GM12878 (cell line): ENCODE data around the gene TM9SF4. TPM values are rescaled to one million over a fixed set of nuclear protein-coding genes. Genes with fewer than 3 reads are reported as not detected.

Source experiments
- BHLHE40 ChIP-seq, 2 experiments: fragments of 450-650 bp in 1 of 2; IDR thresholded peaks; 2 replicates each; pipeline ENCODE4 v1.6.1; 2011 to 2017; ENCODE audit warnings: low read depth in 2 of 2, borderline replicate concordance in 1 of 2, improper control_type of control experiment in 1 of 2, low read length in 1 of 2, mild to moderate bottlenecking in 1 of 2
- CEBPB ChIP-seq, 2 experiments: fragments of 150-350 bp in 1 of 2; IDR thresholded peaks; 2 replicates each; pipeline ENCODE4 v1.6.1; 2012 to 2014; ENCODE audit warnings: low read depth in 2 of 2, low read length in 2 of 2, borderline replicate concordance in 1 of 2, inconsistent platforms in 1 of 2
- CREB1 ChIP-seq: IDR thresholded peaks from 2 replicates; pipeline ENCODE4 v1.6.1; 2012; ENCODE audit warnings: low read depth, mild to moderate bottlenecking, inconsistent platforms
- HDGF ChIP-seq: fragments of 450-650 bp; IDR thresholded peaks from 2 replicates; pipeline ENCODE4 v1.6.1; 2016; ENCODE audit warnings: antibody characterized with exemption
- IKZF1 ChIP-seq: fragments of 450-650 bp; conservative IDR thresholded peaks from 2 replicates; pipeline ENCODE4 v1.6.1; 2017; ENCODE audit warnings: antibody characterized with exemption, mild to moderate bottlenecking
- IKZF2 ChIP-seq, 2 experiments: fragments of 450-650 bp; IDR thresholded peaks; 2 replicates each; pipeline ENCODE4 v1.6.1; 2017; ENCODE audit warnings: mild to moderate bottlenecking in 2 of 2, moderate library complexity in 2 of 2
- IRF4 ChIP-seq: IDR thresholded peaks from 2 replicates; pipeline ENCODE4 v1.6.1; 2011; ENCODE audit warnings: low read depth, low read length
- JUNB ChIP-seq: IDR thresholded peaks from 2 replicates; pipeline ENCODE4 v1.6.1; 2016; ENCODE audit warnings: antibody characterized with exemption, mild to moderate bottlenecking
- LARP7 ChIP-seq: fragments of 450-650 bp; IDR thresholded peaks from 2 replicates; pipeline ENCODE4 v1.6.1; 2017; ENCODE audit warnings: mild to moderate bottlenecking
- NBN ChIP-seq: fragments of 450-650 bp; IDR thresholded peaks from 2 replicates; pipeline ENCODE4 v1.6.1; 2016
- NFIC ChIP-seq: IDR thresholded peaks from 2 replicates; pipeline ENCODE4 v1.6.1; 2012; ENCODE audit warnings: low read depth, mild to moderate bottlenecking, inconsistent platforms, low read length, moderate library complexity
- NRF1 ChIP-seq: conservative IDR thresholded peaks from 2 replicates; pipeline ENCODE4 v1.6.1; 2011; ENCODE audit warnings: mild to moderate bottlenecking, low read depth, low read length, improper control_type of control experiment
- RBBP5 ChIP-seq: fragments of 200-600 bp; sonication (generic); conservative IDR thresholded peaks from 2 replicates; pipeline ENCODE4 v1.6.1; 2016
- RUNX3 ChIP-seq: IDR thresholded peaks from 2 replicates; pipeline ENCODE4 v1.6.1; 2012; ENCODE audit warnings: low read length, inconsistent platforms
- SMAD1 ChIP-seq: fragments of 450-650 bp; IDR thresholded peaks from 2 replicates; pipeline ENCODE4 v1.6.1; 2018; ENCODE audit warnings: mild to moderate bottlenecking, low read depth; ENCODE audit not compliant: partially characterized antibody
- SRF ChIP-seq, 2 experiments: IDR thresholded peaks; 2 replicates each; pipeline ENCODE4 v1.6.1; 2011; ENCODE audit warnings: low read depth in 2 of 2, low read length in 2 of 2, mild to moderate bottlenecking in 1 of 2, moderate library complexity in 1 of 2
- TCF12 ChIP-seq: IDR thresholded peaks from 2 replicates; pipeline ENCODE4 v1.6.1; 2011; ENCODE audit warnings: low read depth, mild to moderate bottlenecking, low read length
- YBX1 ChIP-seq: fragments of 450-650 bp; IDR thresholded peaks from 2 replicates; pipeline ENCODE4 v1.6.1; 2016; ENCODE audit warnings: antibody characterized with exemption
- ZNF622 ChIP-seq: fragments of 450-650 bp; IDR thresholded peaks from 2 replicates; pipeline ENCODE4 v1.6.1; 2017; ENCODE audit warnings: mild to moderate bottlenecking, inconsistent platforms
- ZZZ3 ChIP-seq: IDR thresholded peaks from 2 replicates; pipeline ENCODE4 v1.6.1; 2011; ENCODE audit warnings: low read depth; ENCODE audit not compliant: control insufficient read depth, insufficient read length
- polyA plus RNA-seq, 11 experiments: library from polyadenylated mRNA; depleted of rRNA in 4 of 11; unstranded in 6 of 11; stranded (reverse) in 5 of 11; fragments of >200 nt; fragmentation: Nextera tagmentation in 4 of 11; fragmentation: Illumina TruSeq in 1 of 11; extraction: Ambion mirVana in 4 of 11; extraction: Trizol in 1 of 11; gene quantifications; 1 replicate in 1 of 11; 2 replicates in 10 of 11; pipeline versions ENCODE4 v1.2.1 to v1.2.3, GENCODE V29; 2011 to 2016; ENCODE audit warnings: inconsistent platforms in 2 of 11, missing spikeins in 2 of 11, low read depth in 1 of 11
- total RNA-seq, 4 experiments: library from RNA; depleted of rRNA in 3 of 4; stranded (reverse); fragments of >200 nt in 3 of 4; fragmentation: Illumina TruSeq in 1 of 4; extraction: Trizol in 1 of 4; gene quantifications; 2 replicates each; pipeline versions ENCODE4 v1.2.1 to v1.2.3, GENCODE V29; 2013 to 2021
- TF ChIP-seq, protein P1 (sequence below): fragments of 450-650 bp; formaldehyde crosslinking; IDR thresholded peaks from 2 replicates; pipeline ENCODE4 v1.4.0; 2020; ENCODE audit warnings: mild to moderate bottlenecking, moderate library complexity
- TF ChIP-seq, protein P2 (sequence below): fragments of 450-650 bp; IDR thresholded peaks from 2 replicates; pipeline ENCODE4 v1.6.1; 2018; ENCODE audit warnings: borderline replicate concordance, mild to moderate bottlenecking; ENCODE audit not compliant: partially characterized antibody
- TF ChIP-seq, protein P3 (sequence below): fragments of 450-650 bp; IDR thresholded peaks from 2 replicates; pipeline ENCODE4 v1.6.1; 2017; ENCODE audit warnings: mild to moderate bottlenecking, low read depth, inconsistent platforms; ENCODE audit not compliant: poor library complexity, severe bottlenecking

The TM9SF4 gene
- total and polyA plus RNA-seq, 10 of the 15 experiments (the other 5 are each of a cell fraction or from before 2014, with no cell fraction given) = 8.5 to 47.8 (median 24.3) TPM

DNA sequence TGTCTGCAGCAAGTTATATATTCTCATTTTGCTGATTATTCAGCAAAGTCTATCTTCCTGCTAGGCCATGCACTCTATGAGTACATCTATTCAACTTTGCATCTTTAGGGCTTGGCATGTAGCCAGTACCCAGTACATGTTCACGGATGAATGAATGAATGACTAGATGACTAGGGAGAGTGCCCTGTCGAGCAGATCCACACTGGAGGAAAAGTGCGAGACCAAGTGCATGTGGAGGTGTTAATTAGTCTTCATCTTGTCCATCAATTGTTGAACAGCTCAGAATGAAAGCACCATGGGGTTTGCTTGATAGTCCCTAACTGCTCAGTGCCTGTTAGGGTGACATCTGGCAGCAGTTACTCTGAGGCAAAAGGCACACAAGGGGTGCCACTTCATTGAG, 30.4 kb downstream of the TM9SF4 start (continued):
- TF ChIP-seq BHLHE40 (IDR thresholded peaks at IDR 0.05; ENCODE audit: borderline replicate concordance in 1 of 2, low read depth in 2 of 2, low read length in 1 of 2) (peak in 1 of 2 experiments; percentile 25; a peak in 1 of 4 replicates), SMAD1 (peak; percentile 90), ZNF622 (no peak), RUNX3 (no peak), IKZF1 (peak; percentile 68), IKZF2 (IDR thresholded peaks at IDR 0.05) (peak; percentile 56 to 73; a peak in 2 of 4 replicates), ZZZ3 (no peak), CEBPB (IDR thresholded peaks at IDR 0.05; ENCODE audit: borderline replicate concordance in 1 of 2, low read depth in 2 of 2, low read length in 2 of 2) (no peak), JUNB (no peak), NRF1 (no peak), TCF12 (no peak), NBN (peak; percentile 37; the same call in 1 of the 2 replicates), RBBP5 (no peak), CREB1 (no peak), YBX1 (no peak), SRF (IDR thresholded peaks at IDR 0.05; ENCODE audit: low read depth in 2 of 2, low read length in 2 of 2) (no peak), HDGF (no peak), NFIC (no peak), IRF4 (no peak), LARP7 (no peak)
- TF ChIP-seq, protein P1, sequence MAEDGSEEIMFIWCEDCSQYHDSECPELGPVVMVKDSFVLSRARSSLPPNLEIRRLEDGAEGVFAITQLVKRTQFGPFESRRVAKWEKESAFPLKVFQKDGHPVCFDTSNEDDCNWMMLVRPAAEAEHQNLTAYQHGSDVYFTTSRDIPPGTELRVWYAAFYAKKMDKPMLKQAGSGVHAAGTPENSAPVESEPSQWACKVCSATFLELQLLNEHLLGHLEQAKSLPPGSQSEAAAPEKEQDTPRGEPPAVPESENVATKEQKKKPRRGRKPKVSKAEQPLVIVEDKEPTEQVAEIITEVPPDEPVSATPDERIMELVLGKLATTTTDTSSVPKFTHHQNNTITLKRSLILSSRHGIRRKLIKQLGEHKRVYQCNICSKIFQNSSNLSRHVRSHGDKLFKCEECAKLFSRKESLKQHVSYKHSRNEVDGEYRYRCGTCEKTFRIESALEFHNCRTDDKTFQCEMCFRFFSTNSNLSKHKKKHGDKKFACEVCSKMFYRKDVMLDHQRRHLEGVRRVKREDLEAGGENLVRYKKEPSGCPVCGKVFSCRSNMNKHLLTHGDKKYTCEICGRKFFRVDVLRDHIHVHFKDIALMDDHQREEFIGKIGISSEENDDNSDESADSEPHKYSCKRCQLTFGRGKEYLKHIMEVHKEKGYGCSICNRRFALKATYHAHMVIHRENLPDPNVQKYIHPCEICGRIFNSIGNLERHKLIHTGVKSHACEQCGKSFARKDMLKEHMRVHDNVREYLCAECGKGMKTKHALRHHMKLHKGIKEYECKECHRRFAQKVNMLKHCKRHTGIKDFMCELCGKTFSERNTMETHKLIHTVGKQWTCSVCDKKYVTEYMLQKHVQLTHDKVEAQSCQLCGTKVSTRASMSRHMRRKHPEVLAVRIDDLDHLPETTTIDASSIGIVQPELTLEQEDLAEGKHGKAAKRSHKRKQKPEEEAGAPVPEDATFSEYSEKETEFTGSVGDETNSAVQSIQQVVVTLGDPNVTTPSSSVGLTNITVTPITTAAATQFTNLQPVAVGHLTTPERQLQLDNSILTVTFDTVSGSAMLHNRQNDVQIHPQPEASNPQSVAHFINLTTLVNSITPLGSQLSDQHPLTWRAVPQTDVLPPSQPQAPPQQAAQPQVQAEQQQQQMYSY = no peak
- TF ChIP-seq, protein P2, sequence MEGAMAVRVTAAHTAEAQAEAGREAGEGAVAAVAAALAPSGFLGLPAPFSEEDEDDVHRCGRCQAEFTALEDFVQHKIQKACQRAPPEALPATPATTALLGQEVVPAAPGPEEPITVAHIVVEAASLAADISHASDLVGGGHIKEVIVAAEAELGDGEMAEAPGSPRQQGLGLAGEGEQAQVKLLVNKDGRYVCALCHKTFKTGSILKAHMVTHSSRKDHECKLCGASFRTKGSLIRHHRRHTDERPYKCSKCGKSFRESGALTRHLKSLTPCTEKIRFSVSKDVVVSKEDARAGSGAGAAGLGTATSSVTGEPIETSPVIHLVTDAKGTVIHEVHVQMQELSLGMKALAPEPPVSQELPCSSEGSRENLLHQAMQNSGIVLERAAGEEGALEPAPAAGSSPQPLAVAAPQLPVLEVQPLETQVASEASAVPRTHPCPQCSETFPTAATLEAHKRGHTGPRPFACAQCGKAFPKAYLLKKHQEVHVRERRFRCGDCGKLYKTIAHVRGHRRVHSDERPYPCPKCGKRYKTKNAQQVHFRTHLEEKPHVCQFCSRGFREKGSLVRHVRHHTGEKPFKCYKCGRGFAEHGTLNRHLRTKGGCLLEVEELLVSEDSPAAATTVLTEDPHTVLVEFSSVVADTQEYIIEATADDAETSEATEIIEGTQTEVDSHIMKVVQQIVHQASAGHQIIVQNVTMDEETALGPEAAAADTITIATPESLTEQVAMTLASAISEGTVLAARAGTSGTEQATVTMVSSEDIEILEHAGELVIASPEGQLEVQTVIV = no peak
- TF ChIP-seq, protein P3, sequence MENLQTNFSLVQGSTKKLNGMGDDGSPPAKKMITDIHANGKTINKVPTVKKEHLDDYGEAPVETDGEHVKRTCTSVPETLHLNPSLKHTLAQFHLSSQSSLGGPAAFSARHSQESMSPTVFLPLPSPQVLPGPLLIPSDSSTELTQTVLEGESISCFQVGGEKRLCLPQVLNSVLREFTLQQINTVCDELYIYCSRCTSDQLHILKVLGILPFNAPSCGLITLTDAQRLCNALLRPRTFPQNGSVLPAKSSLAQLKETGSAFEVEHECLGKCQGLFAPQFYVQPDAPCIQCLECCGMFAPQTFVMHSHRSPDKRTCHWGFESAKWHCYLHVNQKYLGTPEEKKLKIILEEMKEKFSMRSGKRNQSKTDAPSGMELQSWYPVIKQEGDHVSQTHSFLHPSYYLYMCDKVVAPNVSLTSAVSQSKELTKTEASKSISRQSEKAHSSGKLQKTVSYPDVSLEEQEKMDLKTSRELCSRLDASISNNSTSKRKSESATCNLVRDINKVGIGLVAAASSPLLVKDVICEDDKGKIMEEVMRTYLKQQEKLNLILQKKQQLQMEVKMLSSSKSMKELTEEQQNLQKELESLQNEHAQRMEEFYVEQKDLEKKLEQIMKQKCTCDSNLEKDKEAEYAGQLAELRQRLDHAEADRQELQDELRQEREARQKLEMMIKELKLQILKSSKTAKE = peak; percentile 82
